ENCODE measurements around the gene ADARB2. TPM values are rescaled to one million over a fixed set of nuclear protein-coding genes. Genes with fewer than 3 reads are reported as not detected.

ADARB2 gene
- total RNA-seq, 2 experiments from 2014 or later: 0.63 to 0.99 TPM

- Mint-ChIP-seq H3K27ac (no peak overlapping the region), H3K9me3 (ENCODE audit: insufficient read depth) (no peaks in the 10 kb centered on the region), H3K36me3 (ENCODE audit: low read depth) (no peaks in the 10 kb centered on the region), H3K4me3 (no peak overlapping the region), H3K4me1 (ENCODE audit: low read depth) (no peaks in the 10 kb centered on the region), H3K27me3 (ENCODE audit: low read depth) (peaks cover 16% of the 10 kb centered on the region)
- CTCF ChIA-PET: no interaction called here
- DNase-seq: no peak
- POLR2A ChIA-PET: no interaction called here
- ATAC-seq: no peak
Measured at GRCh38 chr10:1612908-1613307, 124.4 kb downstream of the ADARB2 start.

- ChIA-PET POLR2A (no interaction called here), CTCF (no interaction called here)
- H3K36me3 Mint-ChIP-seq (ENCODE audit: low read depth): no peaks in the 10 kb centered on the region
- ATAC-seq (no peak), DNase-seq (no peak)
- H3K27ac Mint-ChIP-seq: no peak overlapping the region
- H3K27me3 Mint-ChIP-seq (ENCODE audit: low read depth): peaks cover 16% of the 10 kb centered on the region
- H3K9me3 Mint-ChIP-seq (ENCODE audit: insufficient read depth): no peaks in the 10 kb centered on the region
- no peak overlapping the region for H3K4me3 Mint-ChIP-seq
- H3K4me1 Mint-ChIP-seq (ENCODE audit: low read depth): no peaks in the 10 kb centered on the region
Measured at GRCh38 chr10:1611936-1612550, 125.3 kb downstream of the ADARB2 start.

GRCh38 chr10:1610986-1611770, 126.1 kb downstream of the ADARB2 start:
- no peak for DNase-seq
- ChIA-PET CTCF (no interaction called here), POLR2A (no interaction called here)
- no peak for ATAC-seq
- Mint-ChIP-seq H3K9me3 (ENCODE audit: insufficient read depth) (no peaks in the 10 kb centered on the region), H3K27ac (no peak overlapping the region), H3K4me3 (no peak overlapping the region), H3K4me1 (ENCODE audit: low read depth) (no peaks in the 10 kb centered on the region), H3K27me3 (ENCODE audit: low read depth) (peaks cover 16% of the 10 kb centered on the region), H3K36me3 (ENCODE audit: low read depth) (no peaks in the 10 kb centered on the region)

GRCh38 chr10:1609648-1609970, 127.7 kb downstream of the ADARB2 start:
- POLR2A ChIA-PET: no interaction called here
- Mint-ChIP-seq H3K4me3 (no peak overlapping the region), H3K27me3 (ENCODE audit: low read depth) (peaks cover 17% of the 10 kb centered on the region), H3K27ac (no peak overlapping the region), H3K9me3 (ENCODE audit: insufficient read depth) (no peaks in the 10 kb centered on the region), H3K4me1 (ENCODE audit: low read depth) (no peaks in the 10 kb centered on the region), H3K36me3 (ENCODE audit: low read depth) (no peaks in the 10 kb centered on the region)
- CTCF ChIA-PET: no interaction called here
- no peak for DNase-seq
- ATAC-seq: no peak

GRCh38 chr10:1608851-1609647, 128.3 kb downstream of the ADARB2 start:
- no peak for DNase-seq
- Mint-ChIP-seq H3K4me3 (no peak overlapping the region), H3K36me3 (ENCODE audit: low read depth) (no peaks in the 10 kb centered on the region), H3K4me1 (ENCODE audit: low read depth) (no peaks in the 10 kb centered on the region), H3K9me3 (ENCODE audit: insufficient read depth) (no peaks in the 10 kb centered on the region), H3K27me3 (ENCODE audit: low read depth) (peaks cover 22% of the 10 kb centered on the region), H3K27ac (no peak overlapping the region)
- ChIA-PET CTCF (no interaction called here), POLR2A (no interaction called here)
- no peak for ATAC-seq

GRCh38 chr10:1608408-1608807, 128.9 kb downstream of the ADARB2 start:
- H3K4me3 Mint-ChIP-seq: no peak overlapping the region

GRCh38 chr10:1607466-1607865, 129.9 kb downstream of the ADARB2 start:
- no peaks in the 10 kb centered on the region for H3K36me3 Mint-ChIP-seq (ENCODE audit: low read depth)
- CTCF ChIA-PET: no interaction called here
- H3K4me1 Mint-ChIP-seq (ENCODE audit: low read depth): no peaks in the 10 kb centered on the region
- no peak overlapping the region for H3K27ac Mint-ChIP-seq
- H3K9me3 Mint-ChIP-seq (ENCODE audit: insufficient read depth): no peaks in the 10 kb centered on the region
- POLR2A ChIA-PET: no interaction called here
- H3K4me3 Mint-ChIP-seq: no peak overlapping the region
- DNase-seq: no peak
- peaks cover 22% of the 10 kb centered on the region for H3K27me3 Mint-ChIP-seq (ENCODE audit: low read depth)
- no peak for ATAC-seq

More at GRCh38 chr10:1608408-1608807, 128.9 kb downstream of the ADARB2 start:
- Mint-ChIP-seq H3K9me3 (ENCODE audit: insufficient read depth) (no peaks in the 10 kb centered on the region), H3K4me1 (ENCODE audit: low read depth) (no peaks in the 10 kb centered on the region), H3K27ac (no peak overlapping the region), H3K36me3 (ENCODE audit: low read depth) (no peaks in the 10 kb centered on the region), H3K27me3 (ENCODE audit: low read depth) (peaks cover 22% of the 10 kb centered on the region)
- CTCF ChIA-PET: no interaction called here
- POLR2A ChIA-PET: no interaction called here
- no peak for DNase-seq
- ATAC-seq: no peak

- CTCF ChIA-PET: no interaction called here
- POLR2A ChIA-PET: no interaction called here
- Mint-ChIP-seq H3K9me3 (ENCODE audit: insufficient read depth) (no peaks in the 10 kb centered on the region), H3K4me1 (ENCODE audit: low read depth) (no peaks in the 10 kb centered on the region), H3K36me3 (ENCODE audit: low read depth) (no peaks in the 10 kb centered on the region), H3K4me3 (no peak overlapping the region), H3K27me3 (ENCODE audit: low read depth) (peaks cover 22% of the 10 kb centered on the region), H3K27ac (no peak overlapping the region)
- ATAC-seq (no peak), DNase-seq (no peak)
Measured at GRCh38 chr10:1605999-1606940, 131.1 kb downstream of the ADARB2 start.

GRCh38 chr10:1605121-1605520, 132.2 kb downstream of the ADARB2 start:
- ChIA-PET POLR2A (no interaction called here), CTCF (no interaction called here)
- Mint-ChIP-seq H3K36me3 (ENCODE audit: low read depth) (no peaks in the 10 kb centered on the region), H3K27me3 (ENCODE audit: low read depth) (peaks cover 22% of the 10 kb centered on the region), H3K9me3 (ENCODE audit: insufficient read depth) (no peaks in the 10 kb centered on the region), H3K4me3 (no peak overlapping the region), H3K4me1 (ENCODE audit: low read depth) (no peaks in the 10 kb centered on the region), H3K27ac (no peak overlapping the region)
- DNase-seq (no peak), ATAC-seq (no peak)

GRCh38 chr10:1604246-1604645, 133.1 kb downstream of the ADARB2 start:
- ChIA-PET POLR2A (no interaction called here), CTCF (no interaction called here)
- no peak overlapping the region for H3K4me3 Mint-ChIP-seq
- no peaks in the 10 kb centered on the region for H3K36me3 Mint-ChIP-seq (ENCODE audit: low read depth)
- no peaks in the 10 kb centered on the region for H3K9me3 Mint-ChIP-seq (ENCODE audit: insufficient read depth)
- H3K27me3 Mint-ChIP-seq (ENCODE audit: low read depth): peaks cover 18% of the 10 kb centered on the region
- ATAC-seq: no peak
- no peak for DNase-seq
- no peak overlapping the region for H3K27ac Mint-ChIP-seq
- H3K4me1 Mint-ChIP-seq (ENCODE audit: low read depth): no peaks in the 10 kb centered on the region

GRCh38 chr10:1603181-1603580, 134.1 kb downstream of the ADARB2 start:
- no peak overlapping the region for H3K4me3 Mint-ChIP-seq
- no peaks in the 10 kb centered on the region for H3K36me3 Mint-ChIP-seq (ENCODE audit: low read depth)
- CTCF ChIA-PET: no interaction called here
- no peak overlapping the region for H3K27ac Mint-ChIP-seq
- H3K9me3 Mint-ChIP-seq (ENCODE audit: insufficient read depth): no peaks in the 10 kb centered on the region
- H3K4me1 Mint-ChIP-seq (ENCODE audit: low read depth): no peaks in the 10 kb centered on the region
- DNase-seq (no peak), ATAC-seq (no peak)
- POLR2A ChIA-PET: no interaction called here
- H3K27me3 Mint-ChIP-seq (ENCODE audit: low read depth): peaks cover 9% of the 10 kb centered on the region
